ENCODE results near the gene TMEM200A.

DNA sequence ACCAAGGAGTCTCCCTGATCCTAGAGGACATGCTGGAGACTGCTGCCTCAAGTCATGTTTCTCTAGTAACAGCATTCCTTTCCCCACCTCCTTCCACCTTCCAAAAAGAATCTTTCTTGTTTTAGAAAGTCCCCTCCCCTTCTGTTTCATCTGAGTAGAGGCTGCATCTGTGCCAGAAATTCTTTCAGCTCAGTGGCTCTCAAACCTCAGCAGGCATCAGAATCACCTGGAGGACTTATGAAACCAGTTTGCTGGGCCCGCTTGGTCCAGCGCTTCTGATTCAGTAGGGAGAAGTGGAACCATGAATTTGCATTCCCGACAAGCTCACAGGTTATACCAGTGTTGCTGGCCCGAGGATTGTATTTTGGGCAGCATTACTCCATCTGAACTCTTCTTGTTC lies 55.1 kb downstream of the TMEM200A start:
- TF ChIP-seq, protein P1, sequence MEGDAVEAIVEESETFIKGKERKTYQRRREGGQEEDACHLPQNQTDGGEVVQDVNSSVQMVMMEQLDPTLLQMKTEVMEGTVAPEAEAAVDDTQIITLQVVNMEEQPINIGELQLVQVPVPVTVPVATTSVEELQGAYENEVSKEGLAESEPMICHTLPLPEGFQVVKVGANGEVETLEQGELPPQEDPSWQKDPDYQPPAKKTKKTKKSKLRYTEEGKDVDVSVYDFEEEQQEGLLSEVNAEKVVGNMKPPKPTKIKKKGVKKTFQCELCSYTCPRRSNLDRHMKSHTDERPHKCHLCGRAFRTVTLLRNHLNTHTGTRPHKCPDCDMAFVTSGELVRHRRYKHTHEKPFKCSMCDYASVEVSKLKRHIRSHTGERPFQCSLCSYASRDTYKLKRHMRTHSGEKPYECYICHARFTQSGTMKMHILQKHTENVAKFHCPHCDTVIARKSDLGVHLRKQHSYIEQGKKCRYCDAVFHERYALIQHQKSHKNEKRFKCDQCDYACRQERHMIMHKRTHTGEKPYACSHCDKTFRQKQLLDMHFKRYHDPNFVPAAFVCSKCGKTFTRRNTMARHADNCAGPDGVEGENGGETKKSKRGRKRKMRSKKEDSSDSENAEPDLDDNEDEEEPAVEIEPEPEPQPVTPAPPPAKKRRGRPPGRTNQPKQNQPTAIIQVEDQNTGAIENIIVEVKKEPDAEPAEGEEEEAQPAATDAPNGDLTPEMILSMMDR (IDR thresholded peaks at IDR 0.05) = no peak
- TF ChIP-seq POLR2A (IDR thresholded peaks at IDR 0.05) = no peak
- TF ChIP-seq POLR2AphosphoS5 (IDR thresholded peaks at IDR 0.05) = no peak
- no peak for TF ChIP-seq EP300 (IDR thresholded peaks at IDR 0.05)

Data from stomach (tissue), 4 donors.